NT2/D1 (cell line): Measurements from ENCODE around the gene UTP4.

Experiments used
- DNase-seq: peaks from one replicate; pipeline ENCODE4 v3.0.0-alpha.2; 2011; ENCODE audit warnings: low read depth, low spot score
- H3K27me3 ChIP-seq: 2 replicates; pipeline ENCODE4 v1.6.0; 2011; ENCODE audit warnings: mild to moderate bottlenecking; ENCODE audit not compliant: insufficient read length, insufficient read depth
- H3K36me3 ChIP-seq: 2 replicates; pipeline ENCODE4 v1.6.1; 2011; ENCODE audit warnings: mild to moderate bottlenecking, low read length, mixed read lengths; ENCODE audit not compliant: insufficient read depth, insufficient read length
- H3K4me1 ChIP-seq: 2 replicates; pipeline ENCODE4 v1.5.1; 2011; ENCODE audit not compliant: insufficient read depth, insufficient read length
- H3K4me3 ChIP-seq: 2 replicates; pipeline ENCODE4 v1.5.1; 2011; ENCODE audit warnings: low read depth; ENCODE audit not compliant: insufficient read length
- H3K9ac ChIP-seq: 2 replicates; pipeline ENCODE4 v1.6.0; 2011; ENCODE audit warnings: low read depth; ENCODE audit not compliant: insufficient read length
- H3K9me3 ChIP-seq: 2 replicates; pipeline ENCODE4 v1.5.1; 2011; ENCODE audit warnings: mild to moderate bottlenecking, low read length; ENCODE audit not compliant: insufficient read depth
- SUZ12 ChIP-seq: IDR thresholded peaks from 2 replicates; pipeline ENCODE4 v1.6.1; 2011; ENCODE audit not compliant: insufficient read length, insufficient read depth; ENCODE audit errors: extremely low read depth
- YY1 ChIP-seq: IDR thresholded peaks from 2 replicates; pipeline ENCODE4 v1.6.1; 2011; ENCODE audit not compliant: insufficient read length, insufficient read depth
- ZNF274 ChIP-seq: IDR thresholded peaks from 2 replicates; pipeline ENCODE4 v1.6.1; 2011; ENCODE audit warnings: mild to moderate bottlenecking, low read depth, low read length

UTP4 gene

GRCh38 chr16:69204172-69204571, 71.7 kb downstream of the UTP4 start:
- no peak overlapping the region for H3K9ac ChIP-seq
- peaks cover 4% of the 10 kb centered on the region for H3K36me3 ChIP-seq
- no peak overlapping the region for H3K4me3 ChIP-seq
- DNase-seq = no peak
- no peaks in the 10 kb centered on the region for H3K9me3 ChIP-seq
- TF ChIP-seq ZNF274 (no peak), SUZ12 (no peak), YY1 (no peak)
- H3K4me1 ChIP-seq = no peaks in the 10 kb centered on the region
- H3K27me3 ChIP-seq = no peaks in the 10 kb centered on the region

GRCh38 chr16:69209735-69210134, 77.3 kb downstream of the UTP4 start:
- Histone ChIP-seq H3K9ac (no peak overlapping the region), H3K9me3 (no peaks in the 10 kb centered on the region), H3K36me3 (peaks cover 4% of the 10 kb centered on the region), H3K4me3 (no peak overlapping the region), H3K4me1 (no peaks in the 10 kb centered on the region), H3K27me3 (no peaks in the 10 kb centered on the region)
- DNase-seq = no peak
- TF ChIP-seq ZNF274 = no peak

GRCh38 chr16:69217433-69217832, 85.0 kb downstream of the UTP4 start:
- no peak overlapping the region for H3K9ac ChIP-seq
- H3K27me3 ChIP-seq = no peaks in the 10 kb centered on the region
- H3K9me3 ChIP-seq = no peaks in the 10 kb centered on the region
- no peak overlapping the region for H3K4me3 ChIP-seq
- DNase-seq = no peak
- no peaks in the 10 kb centered on the region for H3K36me3 ChIP-seq
- H3K4me1 ChIP-seq = no peaks in the 10 kb centered on the region
- TF ChIP-seq YY1 (no peak), SUZ12 (no peak), ZNF274 (no peak)
